Gastrocnemius medialis (tissue), 4 donors: Measurements from ENCODE around the gene PDSS2. TPM values are rescaled to one million over a fixed set of nuclear protein-coding genes. Genes with fewer than 3 reads are reported as not detected.

Experiments
- ATAC-seq, 2 donors: fragments of 150-250 bp; one replicate each; pipeline ENCODE4 v1.9.1; 2016
- DNase-seq, 2 donors: peaks; one replicate each; pipeline ENCODE4 v3.0.0-alpha.2; 2019
- H3K27ac ChIP-seq, 4 donors: fragments of 200-600 bp; sonication (generic); 1 replicate in 1 of 4; 2 replicates in 3 of 4; pipeline ENCODE4 v1.5.1; 2016 to 2018; ENCODE audit warnings: mild to moderate bottlenecking in 2 of 4, moderate library complexity in 1 of 4
- H3K27me3 ChIP-seq, 3 donors: fragments of 200-600 bp; sonication (generic) in 2 of 3; 1 replicate in 1 of 3; 2 replicates in 2 of 3; pipeline versions ENCODE4 v1.5.1 to v1.6.0; 2016 to 2019; ENCODE audit warnings: mild to moderate bottlenecking in 1 of 3, moderate library complexity in 1 of 3
- H3K36me3 ChIP-seq, 2 donors: fragments of 200-600 bp; sonication (generic) in 1 of 2; one replicate each; pipeline ENCODE4 v1.5.1; 2017 to 2018
- H3K4me1 ChIP-seq, 2 donors: fragments of 200-600 bp; sonication (generic) in 1 of 2; one replicate each; pipeline ENCODE4 v1.5.1; 2016 to 2017; ENCODE audit warnings: mild to moderate bottlenecking in 2 of 2
- H3K4me3 ChIP-seq, 4 donors: fragments of 200-600 bp; sonication (generic) in 3 of 4; 1 replicate in 1 of 4; 2 replicates in 3 of 4; pipeline ENCODE4 v1.5.1; 2016 to 2019; ENCODE audit warnings: mild to moderate bottlenecking in 2 of 4
- H3K9me3 ChIP-seq, 3 donors: fragments of 200-600 bp; sonication (generic) in 2 of 3; 1 replicate in 1 of 3; 2 replicates in 2 of 3; pipeline ENCODE4 v1.5.1; 2016 to 2019
- POLR2A ChIP-seq, 2 donors: fragments of 450-650 bp; IDR thresholded peaks; one replicate each; pipeline ENCODE4 v1.6.1; 2017; ENCODE audit warnings: antibody characterized with exemption in 2 of 2, mild to moderate bottlenecking in 2 of 2, moderate library complexity in 2 of 2
- in situ Hi-C, 4 donors: fragments of 200-750 bp; cut with MboI; loops; one replicate each; pipeline versions ENCODE4 v1.15.0 to v1.8.0; 2017; ENCODE audit warnings: low sequenced_read_pairs in 4 of 4
- intact Hi-C: fragments of 100-400 bp; cut with DNase I; formaldehyde crosslinking; loops from one replicate; pipeline ENCODE4 v1.15.1; 2023; ENCODE audit warnings: low total_unique reads
- total RNA-seq, 4 donors: library from RNA; depleted of rRNA; stranded (reverse); fragments of >200 nt; gene quantifications; one replicate each; pipeline versions ENCODE4 v1.1.0 to v1.2.3, GENCODE V29; 2016
- TF ChIP-seq, protein P1 (sequence below), 5 experiments: fragments of 450-650 bp in 3 of 5; fragments of 200-600 bp in 2 of 5; sonication (generic) in 2 of 5; IDR thresholded peaks in 4 of 5; conservative IDR thresholded peaks in 1 of 5; 1 replicate in 4 of 5; 2 replicates in 1 of 5; pipeline ENCODE4 v1.5.1; 2016 to 2019; ENCODE audit warnings: antibody characterized with exemption in 5 of 5, mild to moderate bottlenecking in 3 of 5, moderate library complexity in 3 of 5

Gene PDSS2
- total RNA-seq, 4 donors from 2014 or later, result 6.6 to 14.3 (median 10.0) TPM

DNA sequence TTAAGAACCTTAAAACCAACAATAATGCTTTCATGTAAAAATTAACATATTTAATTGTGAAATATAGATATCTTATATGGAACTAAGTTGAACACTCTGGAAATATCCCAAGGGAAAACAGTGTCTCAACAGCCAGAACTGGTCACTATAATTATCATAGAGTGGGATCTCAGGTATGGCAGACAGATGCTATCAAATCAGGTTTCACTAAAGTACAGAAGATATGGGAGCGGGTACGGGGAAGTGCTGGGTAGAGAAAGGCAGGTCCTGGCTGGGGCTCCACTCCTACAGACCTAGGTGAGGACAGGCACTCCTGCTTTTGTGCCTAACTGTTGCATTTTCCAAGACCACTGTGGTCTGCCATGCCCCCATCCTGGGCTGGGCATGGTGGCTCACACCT lies 215.9 kb downstream of the PDSS2 start:
- intact Hi-C loops, result no loop called here
- DNase-seq (no peak), ATAC-seq (no peak)
- Histone ChIP-seq H3K4me1 (peaks cover 6 to 8% of the 10 kb centered on the region in 2 donors), H3K9me3 (no peaks in the 10 kb centered on the region), H3K27me3 (no peaks in the 10 kb centered on the region), H3K27ac (no peak overlapping the region), H3K4me3 (no peak overlapping the region), H3K36me3 (no peaks in the 10 kb centered on the region)
- TF ChIP-seq POLR2A (IDR thresholded peaks at IDR 0.05), result no peak
- TF ChIP-seq, protein P1, sequence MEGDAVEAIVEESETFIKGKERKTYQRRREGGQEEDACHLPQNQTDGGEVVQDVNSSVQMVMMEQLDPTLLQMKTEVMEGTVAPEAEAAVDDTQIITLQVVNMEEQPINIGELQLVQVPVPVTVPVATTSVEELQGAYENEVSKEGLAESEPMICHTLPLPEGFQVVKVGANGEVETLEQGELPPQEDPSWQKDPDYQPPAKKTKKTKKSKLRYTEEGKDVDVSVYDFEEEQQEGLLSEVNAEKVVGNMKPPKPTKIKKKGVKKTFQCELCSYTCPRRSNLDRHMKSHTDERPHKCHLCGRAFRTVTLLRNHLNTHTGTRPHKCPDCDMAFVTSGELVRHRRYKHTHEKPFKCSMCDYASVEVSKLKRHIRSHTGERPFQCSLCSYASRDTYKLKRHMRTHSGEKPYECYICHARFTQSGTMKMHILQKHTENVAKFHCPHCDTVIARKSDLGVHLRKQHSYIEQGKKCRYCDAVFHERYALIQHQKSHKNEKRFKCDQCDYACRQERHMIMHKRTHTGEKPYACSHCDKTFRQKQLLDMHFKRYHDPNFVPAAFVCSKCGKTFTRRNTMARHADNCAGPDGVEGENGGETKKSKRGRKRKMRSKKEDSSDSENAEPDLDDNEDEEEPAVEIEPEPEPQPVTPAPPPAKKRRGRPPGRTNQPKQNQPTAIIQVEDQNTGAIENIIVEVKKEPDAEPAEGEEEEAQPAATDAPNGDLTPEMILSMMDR (IDR thresholded peaks at IDR 0.05 in 4 of 5, conservative IDR thresholded peaks at IDR 0.05 in 1 of 5), result no peak
- in situ Hi-C loops, result no loop called here

DNA sequence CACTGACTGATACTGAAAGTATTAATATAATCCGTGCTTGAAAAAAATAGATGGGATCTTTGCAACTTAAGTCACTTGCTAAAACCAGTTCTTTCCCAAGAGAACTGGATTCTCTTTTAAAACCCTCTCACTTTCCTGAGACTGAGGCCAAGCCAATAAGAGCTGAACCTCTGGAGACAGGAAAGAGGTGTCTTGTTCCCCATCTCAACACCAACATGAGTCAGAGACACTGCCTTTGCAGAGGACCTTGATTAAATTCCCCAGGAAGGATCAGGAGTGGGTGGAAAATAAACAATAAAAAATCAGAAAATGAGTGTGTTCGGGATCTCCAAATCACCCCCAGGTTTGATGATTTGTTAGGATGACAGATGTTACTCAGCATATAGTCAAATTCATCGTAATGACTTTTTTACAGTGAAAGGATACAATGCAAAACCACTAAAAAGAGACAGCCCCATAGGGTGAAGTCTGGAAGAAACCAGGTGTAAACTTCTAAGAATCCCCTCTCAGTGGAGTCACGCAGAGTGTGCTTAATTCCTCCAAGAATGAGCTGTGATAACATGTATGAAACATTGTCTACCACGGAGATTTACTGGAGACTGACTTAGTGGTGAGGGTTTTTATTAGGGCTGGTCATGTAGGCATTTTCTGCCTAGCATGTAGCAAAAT lies 221.2 kb downstream of the PDSS2 start:
- no peaks in the 10 kb centered on the region for H3K9me3 ChIP-seq
- no peak overlapping the region for H3K27ac ChIP-seq
- no peaks in the 10 kb centered on the region for H3K27me3 ChIP-seq
- ATAC-seq, result no peak
- no peak overlapping the region for H3K4me3 ChIP-seq
- no peak for DNase-seq
- H3K4me1 ChIP-seq, result no peaks in the 10 kb centered on the region
- intact Hi-C loops (no loop called here), in situ Hi-C loops (no loop called here)
- no peak for TF ChIP-seq POLR2A (IDR thresholded peaks at IDR 0.05)
- TF ChIP-seq, protein P1 (IDR thresholded peaks at IDR 0.05 in 4 of 5, conservative IDR thresholded peaks at IDR 0.05 in 1 of 5), result no peak
- peaks cover 0 to 3% of the 10 kb centered on the region in 2 donors for H3K36me3 ChIP-seq

GRCh38 chr6:107235511-107235910 lies 223.9 kb downstream of the PDSS2 start:
- TF ChIP-seq, protein P1 (IDR thresholded peaks at IDR 0.05 in 4 of 5, conservative IDR thresholded peaks at IDR 0.05 in 1 of 5), result no peak
- no peak for TF ChIP-seq POLR2A (IDR thresholded peaks at IDR 0.05)
- Histone ChIP-seq H3K4me3 (no peak overlapping the region), H3K27me3 (no peaks in the 10 kb centered on the region), H3K36me3 (peaks cover 0 to 3% of the 10 kb centered on the region in 2 donors), H3K4me1 (no peaks in the 10 kb centered on the region), H3K27ac (no peak overlapping the region), H3K9me3 (no peaks in the 10 kb centered on the region)
- in situ Hi-C loops, result no loop called here
- DNase-seq, result no peak
- intact Hi-C loops, result no loop called here
- no peak for ATAC-seq

DNA sequence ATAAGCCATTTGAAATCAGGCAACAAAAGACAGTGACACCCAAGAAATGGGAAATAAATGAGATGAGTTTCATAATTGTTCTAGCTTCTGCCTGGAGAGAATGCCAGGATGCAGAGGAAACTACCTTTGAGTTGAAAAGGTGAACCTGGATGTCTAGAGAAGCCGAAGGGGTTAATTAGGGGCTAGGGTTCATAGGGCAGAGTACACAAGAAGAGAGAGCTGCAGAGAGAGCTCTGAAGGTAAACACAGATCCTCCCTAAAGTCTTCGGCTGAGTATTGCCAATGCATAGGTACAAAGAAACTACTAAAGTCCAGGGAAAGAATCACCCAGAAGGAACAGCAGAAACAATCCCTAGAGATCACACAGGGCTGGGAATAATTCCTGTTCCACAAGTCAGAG lies 224.4 kb downstream of the PDSS2 start:
- ATAC-seq, result no peak
- Histone ChIP-seq H3K9me3 (no peaks in the 10 kb centered on the region), H3K27me3 (no peaks in the 10 kb centered on the region), H3K36me3 (peaks cover 0 to 3% of the 10 kb centered on the region in 2 donors), H3K27ac (no peak overlapping the region), H3K4me3 (no peak overlapping the region), H3K4me1 (no peaks in the 10 kb centered on the region)
- in situ Hi-C loops (no loop called here), intact Hi-C loops (no loop called here)
- DNase-seq, result no peak
- TF ChIP-seq, protein P1 (IDR thresholded peaks at IDR 0.05 in 4 of 5, conservative IDR thresholded peaks at IDR 0.05 in 1 of 5), result no peak
- no peak for TF ChIP-seq POLR2A (IDR thresholded peaks at IDR 0.05)

DNA sequence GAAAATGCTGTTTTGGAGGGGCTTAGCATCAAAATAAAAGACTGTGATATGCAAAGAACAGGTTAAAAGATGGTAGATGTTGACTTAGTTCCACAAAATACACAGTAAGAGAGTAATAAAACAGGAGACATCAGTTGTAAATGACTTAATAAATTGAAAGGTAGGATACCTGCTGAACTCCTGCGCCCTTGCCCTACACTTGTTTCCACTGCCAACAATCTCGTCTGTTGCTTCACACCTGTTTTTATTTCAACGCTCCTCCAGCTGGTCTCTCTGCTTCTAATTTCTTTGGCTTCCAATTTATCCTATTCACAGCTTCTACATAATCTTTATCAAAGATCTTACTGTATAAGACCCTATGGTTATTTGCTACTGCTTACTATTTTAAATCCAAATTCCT lies 228.1 kb downstream of the PDSS2 start:
- Histone ChIP-seq H3K27ac (no peak overlapping the region), H3K4me1 (no peaks in the 10 kb centered on the region), H3K9me3 (no peaks in the 10 kb centered on the region), H3K36me3 (no peaks in the 10 kb centered on the region), H3K27me3 (no peaks in the 10 kb centered on the region), H3K4me3 (no peak overlapping the region)
- in situ Hi-C loops (no loop called here), intact Hi-C loops (no loop called here)
- ATAC-seq, result no peak
- no peak for DNase-seq
- TF ChIP-seq, protein P1 (IDR thresholded peaks at IDR 0.05 in 4 of 5, conservative IDR thresholded peaks at IDR 0.05 in 1 of 5), result no peak
- TF ChIP-seq POLR2A (IDR thresholded peaks at IDR 0.05), result no peak
